Loucy (cell line): ENCODE measurements around the gene IMPG2.

Source experiments
- H2AFZ ChIP-seq: fragments of 200-600 bp; sonication (generic); 2 replicates; pipeline ENCODE4 v1.6.0; 2016; ENCODE audit warnings: antibody characterized with exemption, mild to moderate bottlenecking, low read length, moderate library complexity
- H3F3A ChIP-seq: fragments of 200-600 bp; 2 replicates; pipeline ENCODE4 v1.6.0; 2016; ENCODE audit warnings: antibody characterized with exemption, low read depth, mild to moderate bottlenecking
- H3K27me3 ChIP-seq: fragments of 200-600 bp; sonication (generic); 2 replicates; pipeline ENCODE4 v1.6.1; 2014; ENCODE audit warnings: low read length, mild to moderate bottlenecking; ENCODE audit not compliant: insufficient read depth, poor library complexity, severe bottlenecking
- H3K36me3 ChIP-seq: fragments of 200-600 bp; sonication (generic); 2 replicates; pipeline ENCODE4 v1.6.1; 2016; ENCODE audit warnings: low read length; ENCODE audit not compliant: insufficient read depth
- H3K4me1 ChIP-seq: fragments of 200-600 bp; sonication (generic); 2 replicates; pipeline ENCODE4 v1.5.1; 2014; ENCODE audit warnings: low read length, mild to moderate bottlenecking; ENCODE audit not compliant: insufficient read depth, poor library complexity, severe bottlenecking
- H3K4me2 ChIP-seq: fragments of 200-600 bp; sonication (generic); 2 replicates; pipeline ENCODE4 v1.6.0; 2014; ENCODE audit warnings: antibody characterized with exemption, low read length, low read depth, mild to moderate bottlenecking; ENCODE audit not compliant: poor library complexity, severe bottlenecking
- H3K4me3 ChIP-seq: fragments of 200-600 bp; sonication (generic); 2 replicates; pipeline ENCODE4 v1.5.1; 2014; ENCODE audit warnings: low read length, mild to moderate bottlenecking, mixed read lengths; ENCODE audit not compliant: poor library complexity, severe bottlenecking
- H3K79me2 ChIP-seq: fragments of 200-600 bp; sonication (generic); 2 replicates; pipeline ENCODE4 v1.6.1; 2014; ENCODE audit warnings: low read length; ENCODE audit not compliant: insufficient read depth
- H3K9ac ChIP-seq: fragments of 200-600 bp; sonication (generic); 2 replicates; pipeline ENCODE4 v1.6.0; 2014; ENCODE audit warnings: mild to moderate bottlenecking, low read depth, low read length, moderate library complexity; ENCODE audit not compliant: poor library complexity, severe bottlenecking
- H3K9me2 ChIP-seq: fragments of 200-600 bp; sonication (generic); replicated peaks from 2 replicates; pipeline ENCODE4 v1.6.1; 2016; ENCODE audit warnings: low read depth, low read length, mixed read lengths
- H3K9me3 ChIP-seq: fragments of 200-600 bp; sonication (generic); 2 replicates; pipeline ENCODE4 v1.6.1; 2014; ENCODE audit warnings: mild to moderate bottlenecking, antibody characterized with exemption, low read length, low read depth; ENCODE audit not compliant: insufficient read depth
- H4K20me1 ChIP-seq: fragments of 200-600 bp; sonication (generic); 2 replicates; pipeline ENCODE4 v1.6.0; 2014; ENCODE audit warnings: antibody characterized with exemption, low read length, mild to moderate bottlenecking; ENCODE audit not compliant: insufficient read depth, poor library complexity, severe bottlenecking
- CTCF ChIP-seq: fragments of 200-600 bp; sonication (generic); conservative IDR thresholded peaks from 2 replicates; pipeline ENCODE4 v1.5.1; 2014; ENCODE audit warnings: mild to moderate bottlenecking, antibody characterized with exemption, low read length
- EZH2phosphoT487 ChIP-seq: fragments of 200-600 bp; IDR thresholded peaks from 2 replicates; pipeline ENCODE4 v1.6.1; 2018; ENCODE audit warnings: antibody characterized with exemption, mild to moderate bottlenecking, moderate library complexity, borderline replicate concordance

IMPG2 gene

GRCh38 chr3:101179637-101180036, 140.7 kb downstream of the IMPG2 start:
- Histone ChIP-seq H3F3A (no peaks in the 10 kb centered on the region), H3K9me2 (no peaks in the 10 kb centered on the region), H2AFZ (no peak overlapping the region), H3K4me3 (no peak overlapping the region), H3K9ac (no peak overlapping the region), H3K27me3 (no peaks in the 10 kb centered on the region), H3K36me3 (no peaks in the 10 kb centered on the region), H3K4me1 (no peaks in the 10 kb centered on the region), H4K20me1 (no peaks in the 10 kb centered on the region), H3K4me2 (no peak overlapping the region), H3K79me2 (no peaks in the 10 kb centered on the region), H3K9me3 (no peaks in the 10 kb centered on the region)
- TF ChIP-seq CTCF (no peak), EZH2phosphoT487 (no peak)

- TF ChIP-seq EZH2phosphoT487 (no peak), CTCF (no peak)
- H4K20me1 ChIP-seq: no peaks in the 10 kb centered on the region
- no peak overlapping the region for H3K4me3 ChIP-seq
- no peaks in the 10 kb centered on the region for H3K9me3 ChIP-seq
- H3K9me2 ChIP-seq: no peaks in the 10 kb centered on the region
- H3K27me3 ChIP-seq: no peaks in the 10 kb centered on the region
- H3K36me3 ChIP-seq: no peaks in the 10 kb centered on the region
- no peak overlapping the region for H3K9ac ChIP-seq
- H3K79me2 ChIP-seq: no peaks in the 10 kb centered on the region
- H3K4me2 ChIP-seq: no peak overlapping the region
- H3K4me1 ChIP-seq: no peaks in the 10 kb centered on the region
- no peak overlapping the region for H2AFZ ChIP-seq
- no peaks in the 10 kb centered on the region for H3F3A ChIP-seq
These were observed 142.8 kb downstream of the IMPG2 start for GRCh38 chr3:101177577-101177976.
